Cortex of kidney (tissue), 1 donor: ENCODE results near the gene GOLGA6A.
"Not testable (repeated sequence)": the region's sequence is repeated elsewhere in the genome, so short reads cannot be mapped to it uniquely, and the experiment has no call there.

Source experiments
- DNase-seq: peaks from one replicate; lab custom pipeline; 2025; lab: John Stamatoyannopoulos, UW

GOLGA6A gene

DNA sequence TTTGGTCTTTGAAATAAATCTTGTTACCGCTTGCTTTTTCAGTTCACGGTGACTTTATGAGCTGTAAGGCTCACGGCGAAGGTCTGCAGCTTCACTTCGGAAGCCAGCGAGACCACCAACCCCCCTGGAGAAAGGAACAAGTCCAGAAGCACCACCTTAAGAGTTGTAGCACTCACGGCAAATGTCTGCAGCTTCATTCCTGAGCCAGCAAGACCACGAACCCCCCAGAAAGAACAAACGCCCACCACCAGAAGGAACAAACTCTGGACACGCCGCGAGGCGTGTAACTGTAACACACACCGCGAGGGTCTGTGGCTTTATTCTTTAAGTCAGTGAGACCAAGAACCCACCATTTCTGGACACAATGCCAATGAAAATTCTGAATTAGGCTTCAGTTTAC lies 28.8 kb downstream of the GOLGA6A start:
- DNase-seq, result no peak

DNA sequence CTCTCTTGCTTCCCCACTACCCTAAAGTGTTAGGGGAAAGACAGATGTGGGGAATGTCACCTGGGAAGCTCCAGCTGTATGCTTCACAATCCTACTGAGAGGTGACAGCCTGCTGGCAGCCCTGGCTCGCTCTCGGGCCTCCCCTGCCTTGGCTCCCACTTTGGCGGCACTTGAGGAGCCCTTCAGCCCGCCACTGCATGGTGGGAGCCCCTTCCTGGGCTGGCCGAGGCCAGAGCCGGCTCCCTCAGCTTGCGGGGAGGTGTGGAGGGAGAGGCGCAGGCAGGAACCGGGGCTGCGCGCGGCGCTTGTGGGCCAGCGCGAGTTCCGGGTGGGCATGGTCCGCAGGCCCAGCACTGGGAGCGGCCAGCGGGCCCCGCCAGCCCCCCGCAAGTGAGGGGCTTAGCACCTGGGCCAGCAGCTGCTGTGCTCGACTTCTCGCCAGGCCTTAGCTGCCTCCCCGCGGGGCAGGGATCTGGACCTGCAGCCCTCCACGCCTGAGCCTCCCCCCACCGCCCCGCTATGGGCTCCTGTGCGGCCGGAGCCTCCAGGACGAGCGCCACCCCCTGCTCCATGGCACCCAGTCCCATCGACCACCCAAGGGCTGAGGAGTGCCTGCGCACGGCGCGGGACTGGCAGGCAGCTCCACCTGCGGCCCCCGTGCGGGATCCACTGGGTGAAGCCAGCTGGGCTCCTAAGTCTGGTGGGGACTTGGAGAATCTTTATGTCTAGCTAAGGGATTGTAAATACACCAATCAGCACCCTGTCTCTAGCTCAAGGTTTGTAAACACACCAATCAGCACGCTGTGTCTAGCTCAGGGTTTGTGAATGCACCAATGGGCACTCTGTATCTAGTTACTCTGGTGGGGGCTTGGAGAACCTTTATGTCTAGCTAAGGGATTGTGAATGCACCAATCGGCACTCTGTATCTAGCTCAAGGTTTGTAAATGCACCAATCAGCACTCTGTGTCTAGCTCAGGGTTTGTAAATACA lies 29.8 kb downstream of the GOLGA6A start:
- DNase-seq, result not testable (repeated sequence)

DNA sequence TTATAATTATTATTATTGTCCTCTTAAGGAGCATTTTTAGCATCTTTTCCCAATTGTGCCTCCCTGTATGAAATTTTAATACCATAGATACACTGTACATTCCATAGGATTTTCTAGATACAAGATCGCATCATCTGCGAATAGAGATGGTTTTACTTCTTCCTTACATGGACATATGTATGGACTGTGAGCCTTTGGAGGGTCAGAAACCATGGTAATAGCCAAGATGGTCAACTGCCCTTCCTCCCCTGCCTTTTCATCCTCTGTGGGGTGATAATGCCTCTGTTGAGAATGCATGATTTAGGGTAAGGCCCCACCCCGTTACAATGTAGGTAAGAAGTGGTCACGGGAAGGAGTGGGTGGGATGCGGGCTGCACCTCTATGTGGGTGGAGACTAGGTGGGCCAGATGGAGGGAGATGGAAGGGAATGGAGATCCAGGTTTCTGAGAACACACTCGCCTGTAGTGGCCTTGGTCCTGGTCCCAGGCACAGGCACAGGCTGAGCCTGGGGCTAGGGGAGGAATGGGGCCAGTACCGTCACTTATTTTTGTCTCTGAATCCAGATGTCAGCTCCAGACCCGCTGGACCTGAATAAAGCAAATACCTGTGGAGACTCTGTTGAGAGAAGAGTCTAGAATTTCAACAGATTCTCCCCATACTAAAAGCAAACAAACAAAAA lies 31.7 kb downstream of the GOLGA6A start:
- no peak for DNase-seq

DNA sequence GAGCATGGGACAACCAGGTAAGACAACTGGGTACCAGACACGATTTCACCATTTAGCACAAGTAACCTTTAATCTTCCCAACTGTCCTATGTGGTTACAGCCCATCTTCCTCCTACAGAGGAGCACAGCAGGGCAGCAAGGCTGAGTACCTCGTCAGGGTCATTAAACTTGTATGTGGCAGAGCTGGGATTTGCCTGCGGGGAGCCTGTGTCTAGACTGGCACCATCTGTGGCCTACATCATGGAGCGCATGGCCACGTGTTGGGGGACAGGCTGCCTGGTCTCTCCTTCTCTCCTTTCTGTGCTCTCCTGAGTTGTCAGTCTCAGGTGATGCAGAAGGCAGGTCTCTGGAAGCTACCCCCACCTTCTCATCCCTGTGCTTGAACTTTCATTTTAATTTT lies 32.2 kb downstream of the GOLGA6A start:
- DNase-seq, result no peak

DNA sequence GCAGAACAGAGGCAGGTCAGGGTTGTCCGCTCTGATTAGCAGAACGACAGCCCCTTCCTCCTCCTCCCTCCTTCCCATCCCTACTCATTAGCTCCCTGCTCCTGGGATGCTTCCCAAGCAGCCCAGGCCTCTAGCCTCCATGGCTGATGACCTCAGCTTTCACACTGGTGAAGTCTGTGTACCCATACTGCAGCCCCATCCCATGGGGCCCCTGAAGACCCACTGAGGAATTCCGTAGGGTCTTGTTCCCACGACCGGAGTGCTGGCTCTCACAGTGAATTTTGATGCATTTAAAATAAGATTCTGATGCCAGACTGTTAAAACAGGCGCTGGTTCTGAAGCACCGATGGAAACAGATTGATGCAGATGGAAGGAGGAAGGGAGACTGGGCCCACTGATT lies 36.1 kb downstream of the GOLGA6A start:
- no peak for DNase-seq

DNA sequence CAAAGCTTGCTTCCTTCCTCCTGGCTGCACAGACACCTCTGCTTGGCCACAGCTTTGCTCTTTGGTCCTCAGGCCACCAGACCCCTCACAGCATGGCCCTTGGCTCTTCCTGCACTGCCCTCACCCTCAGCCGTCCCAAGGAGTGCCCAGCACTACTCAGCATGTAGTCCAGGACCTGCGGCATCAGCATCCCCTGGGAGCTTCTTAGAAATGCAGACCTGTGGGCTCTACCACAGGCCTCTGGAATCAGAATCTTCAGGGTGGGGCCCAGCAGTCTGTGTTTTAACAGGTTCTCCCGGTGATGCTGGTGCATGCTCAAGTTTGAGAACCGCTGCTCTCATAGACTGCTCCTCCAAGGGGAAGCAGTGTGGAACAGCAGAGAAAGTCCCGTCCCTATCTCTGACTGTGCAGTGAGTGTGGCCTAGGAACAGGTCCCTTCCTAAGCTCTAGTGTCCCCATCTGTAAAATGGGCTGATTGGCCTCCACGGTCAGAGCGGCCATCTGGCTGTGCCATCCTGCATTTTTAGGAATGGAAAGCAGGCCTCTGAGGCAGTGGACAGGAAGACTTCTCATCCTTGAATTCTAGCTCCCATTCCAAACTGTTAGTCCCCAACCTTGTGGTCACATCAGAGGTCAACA lies 36.6 kb downstream of the GOLGA6A start:
- DNase-seq, result no peak

DNA sequence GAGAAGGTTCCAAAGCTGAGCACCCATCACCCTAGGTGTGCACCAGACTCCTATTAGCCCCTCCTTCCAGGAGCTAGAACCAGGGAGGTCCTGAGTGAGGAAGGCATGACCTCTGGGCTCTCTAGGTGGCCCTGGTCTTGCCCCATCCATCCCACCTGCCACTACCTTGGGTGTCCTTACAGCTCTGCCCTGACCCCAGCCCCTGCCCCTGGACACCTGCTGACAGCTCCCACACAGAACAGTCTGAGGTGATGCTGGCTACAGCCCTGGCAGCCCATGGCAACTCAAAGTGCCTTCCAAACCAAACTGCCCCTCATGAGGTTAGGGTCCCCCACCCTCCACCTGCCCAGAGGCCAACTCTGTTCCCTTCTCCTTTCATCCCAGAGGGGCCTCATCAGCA lies 37.2 kb downstream of the GOLGA6A start:
- no peak for DNase-seq

DNA sequence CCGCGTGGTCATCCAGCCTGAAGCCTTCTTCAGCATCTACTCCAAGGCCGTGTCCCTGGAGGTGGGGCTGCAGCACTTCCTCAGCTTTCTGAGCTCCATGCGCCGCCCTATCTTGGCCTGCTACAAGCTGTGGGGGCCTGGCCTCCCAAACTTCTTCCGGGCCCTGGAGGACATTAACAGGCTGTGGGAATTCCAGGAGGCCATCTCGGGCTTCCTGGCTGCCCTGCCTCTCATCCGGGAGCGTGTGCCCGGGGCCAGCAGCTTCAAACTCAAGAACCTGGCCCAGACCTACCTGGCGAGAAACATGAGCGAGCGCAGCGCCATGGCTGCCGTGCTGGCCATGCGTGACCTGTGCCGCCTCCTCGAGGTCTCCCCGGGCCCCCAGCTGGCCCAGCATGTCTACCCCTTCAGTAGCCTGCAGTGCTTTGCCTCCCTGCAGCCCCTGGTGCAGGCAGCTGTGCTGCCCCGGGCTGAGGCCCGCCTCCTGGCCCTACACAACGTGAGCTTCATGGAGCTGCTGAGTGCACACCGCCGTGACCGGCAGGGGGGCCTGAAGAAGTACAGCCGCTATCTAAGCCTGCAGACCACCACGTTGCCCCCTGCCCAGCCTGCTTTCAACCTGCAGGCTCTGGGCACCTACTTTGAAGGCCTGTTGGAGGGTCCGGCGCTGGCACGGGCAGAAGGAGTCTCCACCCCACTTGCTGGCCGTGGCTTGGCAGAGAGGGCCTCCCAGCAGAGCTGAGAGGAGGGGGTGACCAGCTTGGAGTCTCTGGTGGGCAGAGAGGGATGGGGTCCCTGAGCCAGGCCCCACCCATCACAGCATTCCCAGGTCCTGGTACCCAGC lies 37.9 kb downstream of the GOLGA6A start:
- no peak for DNase-seq

DNA sequence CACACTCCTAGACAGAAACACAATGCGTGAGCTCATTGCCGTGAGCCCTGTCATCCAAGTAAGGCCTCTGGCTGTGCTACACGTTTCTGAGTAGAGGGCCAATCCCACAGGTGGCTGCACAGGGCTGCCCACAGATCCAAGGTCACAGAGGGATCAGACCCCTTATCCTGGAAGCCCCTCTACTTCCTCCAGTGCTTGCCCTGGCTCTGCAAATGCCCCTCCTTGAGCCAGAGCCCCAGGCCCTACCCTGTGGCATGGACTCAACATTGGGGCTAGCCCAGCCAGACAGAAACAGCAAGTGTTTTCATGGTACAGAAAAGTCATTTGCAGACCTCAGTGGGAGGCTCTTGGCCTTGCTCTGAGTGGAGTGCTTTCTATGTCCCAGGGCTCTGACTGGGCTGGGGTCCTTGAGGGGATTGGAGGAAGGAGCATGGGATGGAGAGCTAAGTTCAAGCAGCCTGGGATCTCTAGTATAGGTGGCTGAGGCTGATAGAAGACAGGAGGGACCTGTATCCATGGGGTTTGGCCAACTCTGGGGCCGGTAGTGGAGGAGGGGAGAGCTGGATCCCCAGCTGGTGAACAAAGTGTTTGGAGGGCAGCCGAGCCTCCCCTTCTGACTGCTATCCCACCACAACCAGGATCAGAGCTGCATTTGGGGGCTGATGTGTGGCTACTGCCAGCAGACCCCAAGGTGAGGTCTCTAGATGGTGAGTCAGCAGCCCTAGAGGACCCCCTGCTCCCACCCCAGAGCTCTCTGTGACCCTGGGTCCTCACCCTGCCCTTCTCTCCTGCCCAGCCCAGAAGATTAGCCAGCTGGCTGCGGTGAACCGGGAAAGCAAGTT lies 38.7 kb downstream of the GOLGA6A start:
- no peak for DNase-seq

DNA sequence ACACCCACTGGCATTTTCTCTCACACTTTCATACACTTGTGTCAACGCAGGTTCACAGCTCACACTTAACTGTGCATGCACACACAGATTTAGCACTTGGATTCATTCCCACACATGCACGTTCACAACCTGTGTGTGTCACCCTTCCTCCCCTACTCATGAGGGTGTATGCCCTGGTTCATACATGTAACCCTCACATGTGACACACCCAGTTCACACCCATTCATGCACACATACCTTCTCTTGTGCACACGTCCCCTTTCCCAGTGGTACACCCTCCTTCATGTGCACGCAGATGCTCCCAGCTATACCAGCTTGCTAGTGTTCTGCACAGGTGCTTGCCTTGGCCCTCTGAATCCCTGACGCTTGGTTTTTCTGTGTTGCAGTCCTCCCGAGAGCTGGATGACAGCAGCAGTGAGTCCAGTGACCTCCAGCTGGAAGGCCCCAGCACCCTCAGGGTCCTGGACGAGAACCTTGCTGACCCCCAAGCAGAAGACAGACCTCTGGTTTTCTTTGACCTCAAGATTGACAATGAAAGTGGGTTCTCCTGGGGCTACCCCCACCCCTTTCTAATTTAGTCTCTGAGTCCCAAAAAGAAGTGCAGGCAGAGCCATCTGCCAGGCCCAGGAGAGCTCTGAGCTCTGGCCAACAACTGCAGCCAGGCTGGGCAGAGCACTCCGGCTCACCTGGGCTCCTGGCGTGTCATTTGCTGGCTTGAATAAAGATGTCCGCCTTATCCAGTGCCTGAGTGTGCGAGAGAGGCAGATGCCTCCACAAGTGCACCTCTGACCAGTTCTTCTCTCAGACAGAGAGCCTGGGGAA lies 39.5 kb downstream of the GOLGA6A start:
- DNase-seq, result no peak

DNA sequence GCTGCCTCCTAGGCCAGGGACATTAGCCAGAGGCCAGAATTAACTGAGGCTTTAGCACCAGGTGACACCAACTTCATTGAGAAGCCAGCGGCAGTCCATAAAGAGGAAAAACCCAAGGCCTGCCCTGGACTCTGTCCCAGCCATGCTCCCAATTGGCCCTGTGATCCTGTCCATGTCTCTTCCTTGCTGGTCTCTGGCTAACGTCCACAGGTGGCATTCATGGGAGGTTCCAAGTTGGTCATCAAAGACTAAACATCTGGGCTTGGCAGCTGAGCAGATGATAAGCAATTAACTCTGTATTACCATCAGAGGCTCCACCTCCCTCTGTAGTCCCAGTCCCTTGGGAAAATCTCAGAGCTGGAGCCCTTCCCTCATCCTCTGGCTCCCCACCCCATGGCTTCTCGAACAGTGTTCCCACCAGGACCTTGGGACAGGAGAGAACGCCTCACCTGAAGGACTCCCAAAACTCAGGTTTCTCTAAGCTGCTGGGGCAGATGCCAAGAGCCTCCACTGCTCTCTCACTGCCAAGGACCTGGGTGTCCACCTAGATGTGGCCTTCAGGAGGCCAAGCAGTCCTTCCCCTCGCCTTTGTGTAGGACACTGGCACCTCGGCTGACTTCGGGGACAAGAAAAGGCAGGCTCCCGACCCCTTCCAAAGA lies 40.4 kb downstream of the GOLGA6A start:
- no peak for DNase-seq

DNA sequence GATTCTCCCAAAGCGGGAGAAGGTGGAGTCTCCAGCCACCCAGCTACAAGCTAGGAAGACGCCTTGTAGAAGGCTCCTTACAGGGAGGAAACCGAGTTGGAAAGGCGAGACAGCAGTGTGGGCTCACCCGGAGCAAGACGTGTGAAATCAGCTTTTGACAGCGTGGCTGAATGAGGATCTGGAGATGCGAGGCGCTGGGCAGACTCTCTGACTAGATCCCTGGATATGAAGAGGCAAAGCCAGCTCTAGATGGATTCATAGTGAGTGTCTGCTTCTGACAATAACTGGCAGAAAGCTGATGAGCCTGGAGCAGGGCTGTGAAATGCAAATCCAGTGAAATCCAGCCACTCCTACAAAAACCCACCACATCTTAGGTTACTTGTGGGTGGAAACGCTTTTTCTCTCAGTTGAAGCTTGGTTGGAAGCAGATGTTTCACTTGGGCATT lies 41.0 kb downstream of the GOLGA6A start:
- no peak for DNase-seq

DNA sequence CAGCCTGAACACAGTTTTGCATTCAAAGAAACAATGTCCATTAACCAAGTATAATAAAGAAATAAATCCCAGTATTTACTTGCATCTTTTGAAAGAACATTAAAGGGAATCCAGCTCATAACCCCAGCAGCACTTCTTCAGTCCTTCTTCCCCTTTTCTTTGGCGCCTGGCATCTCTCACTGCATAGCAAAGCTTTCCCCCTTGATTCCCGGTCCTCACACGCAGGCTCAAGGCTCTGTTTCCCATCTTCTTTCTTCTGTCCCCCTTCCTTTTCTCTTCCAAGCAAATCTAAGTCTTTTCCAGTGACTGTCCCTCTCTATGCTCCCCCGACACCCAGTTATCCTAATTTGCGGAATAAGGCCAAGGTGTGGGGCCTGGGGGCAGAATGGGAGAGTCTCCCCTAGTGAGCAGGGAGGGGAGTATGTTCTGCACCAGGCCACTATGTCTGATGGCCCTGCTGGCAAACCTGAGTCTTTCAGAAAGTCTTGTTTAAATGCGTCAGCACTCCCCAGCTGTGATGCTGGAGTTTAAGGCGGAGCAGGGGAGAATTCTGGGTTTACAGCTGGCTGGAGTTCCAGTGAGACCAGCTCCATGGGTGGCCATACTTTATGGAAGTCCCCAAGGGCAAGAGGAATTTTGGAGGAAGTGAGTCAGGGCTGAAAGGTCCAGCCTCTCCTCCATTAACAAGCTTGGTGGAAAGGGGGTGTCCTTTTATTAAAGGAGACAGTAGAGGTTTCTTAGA lies 42.1 kb downstream of the GOLGA6A start:
- no peak for DNase-seq

DNA sequence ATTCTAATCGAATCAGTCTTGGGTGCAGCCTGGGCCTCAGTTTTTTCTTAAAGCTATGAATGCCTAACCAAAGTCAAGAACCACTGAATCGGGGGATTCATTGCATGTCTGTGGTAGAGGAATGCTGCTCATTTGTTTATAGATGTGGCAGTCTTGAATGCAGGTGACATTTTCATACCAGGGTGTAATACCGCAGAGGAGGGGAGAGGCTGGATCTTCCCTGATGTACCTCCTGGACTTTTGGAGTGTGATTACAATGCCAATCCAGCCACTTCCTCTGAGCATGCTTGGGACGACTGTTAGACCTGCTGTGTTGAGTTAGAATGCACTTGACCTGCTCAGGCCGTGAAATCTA lies 42.7 kb downstream of the GOLGA6A start:
- DNase-seq, result no peak

DNA sequence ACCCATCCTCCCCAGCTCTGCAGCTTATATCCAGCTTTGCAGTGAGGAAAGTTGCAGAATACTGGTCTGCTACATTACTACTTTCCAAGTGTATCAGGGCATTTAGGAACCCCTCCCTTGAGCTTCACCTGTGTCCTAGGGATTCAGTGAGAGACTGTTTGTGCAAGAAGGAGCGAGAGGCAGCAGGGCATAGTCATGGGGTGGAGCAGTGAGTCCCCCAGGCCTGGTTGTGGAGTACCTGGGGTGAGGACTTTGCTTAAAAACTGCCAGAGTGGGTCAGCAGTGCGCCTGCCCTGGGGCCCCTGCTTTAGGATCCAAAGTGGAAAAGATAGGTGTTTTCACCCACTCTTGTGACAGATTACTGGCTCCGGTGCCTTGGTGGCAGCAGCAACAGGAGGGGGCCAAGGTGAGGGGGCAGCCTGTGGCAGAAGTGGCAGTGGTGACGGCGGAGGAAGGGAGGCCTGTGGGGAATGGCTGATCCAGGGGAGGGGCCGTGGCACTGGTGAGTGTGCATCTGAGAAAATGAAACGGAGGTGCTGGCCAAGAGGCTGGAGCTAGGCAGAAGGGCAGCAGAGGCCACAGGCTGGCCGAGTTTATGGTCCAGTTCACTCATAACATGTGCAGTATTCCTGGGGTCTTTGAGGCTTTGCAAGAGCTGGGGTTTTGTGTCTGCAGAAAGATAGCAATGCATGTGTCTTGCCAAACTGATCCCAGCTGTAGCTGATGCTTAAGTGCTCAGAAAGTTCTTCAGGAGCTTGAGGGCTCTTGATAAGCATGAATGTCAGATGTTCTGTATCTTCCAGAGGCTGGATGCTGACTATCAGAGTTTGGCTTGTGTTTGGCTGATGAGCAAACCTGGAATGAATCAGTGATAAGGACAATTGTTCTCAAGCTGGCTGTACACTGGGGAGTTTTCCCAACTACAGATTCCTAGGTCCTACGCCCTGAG lies 43.4 kb downstream of the GOLGA6A start:
- DNase-seq, result no peak

DNA sequence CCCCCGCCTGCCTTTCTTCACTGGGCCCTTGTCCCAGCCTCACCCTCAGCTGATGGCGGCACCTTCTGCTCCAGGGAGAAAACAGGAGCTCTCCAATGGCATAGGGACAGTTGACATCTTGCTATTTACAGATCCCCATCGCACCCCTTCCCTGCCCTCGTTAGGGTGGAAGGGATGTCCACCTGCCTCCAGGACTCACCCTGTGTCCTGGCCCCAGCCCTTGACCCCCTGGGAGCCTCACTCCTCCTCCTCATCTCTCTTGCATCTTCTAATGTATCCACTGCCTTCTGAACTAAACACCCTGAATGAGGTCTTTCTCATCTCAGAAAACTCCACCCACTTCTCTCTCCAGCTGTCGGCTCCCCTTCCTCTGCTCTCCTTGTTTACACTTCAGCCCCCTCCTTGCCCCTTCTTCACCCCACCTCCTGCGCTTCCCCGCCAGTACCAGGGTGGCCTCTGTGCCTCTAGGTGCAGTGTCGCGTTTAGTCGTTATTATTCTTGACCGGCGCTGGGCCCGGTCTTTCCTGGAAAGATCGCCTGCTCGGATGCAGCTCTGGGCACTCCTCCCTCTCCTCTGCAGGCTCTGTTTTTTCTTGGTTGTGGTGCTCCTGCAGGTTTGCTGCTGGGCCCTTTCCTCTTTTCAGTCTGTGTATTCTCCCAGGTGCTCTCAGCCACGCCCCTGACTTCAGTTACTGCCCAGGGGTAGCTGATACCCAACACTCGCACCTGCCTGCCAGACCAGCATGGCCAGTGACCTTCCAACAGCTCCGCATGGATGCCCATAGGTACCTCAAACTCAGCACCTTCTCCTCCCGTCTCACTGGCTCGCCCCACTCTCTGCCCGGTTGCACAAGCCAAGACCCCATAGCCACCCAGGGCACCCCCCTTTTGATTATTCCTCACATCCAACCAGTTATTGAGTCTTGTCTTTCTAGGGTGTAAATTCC lies 44.9 kb downstream of the GOLGA6A start:
- no peak for DNase-seq
